ENCODE data around the gene NLRP14.

The NLRP14 gene

DNA sequence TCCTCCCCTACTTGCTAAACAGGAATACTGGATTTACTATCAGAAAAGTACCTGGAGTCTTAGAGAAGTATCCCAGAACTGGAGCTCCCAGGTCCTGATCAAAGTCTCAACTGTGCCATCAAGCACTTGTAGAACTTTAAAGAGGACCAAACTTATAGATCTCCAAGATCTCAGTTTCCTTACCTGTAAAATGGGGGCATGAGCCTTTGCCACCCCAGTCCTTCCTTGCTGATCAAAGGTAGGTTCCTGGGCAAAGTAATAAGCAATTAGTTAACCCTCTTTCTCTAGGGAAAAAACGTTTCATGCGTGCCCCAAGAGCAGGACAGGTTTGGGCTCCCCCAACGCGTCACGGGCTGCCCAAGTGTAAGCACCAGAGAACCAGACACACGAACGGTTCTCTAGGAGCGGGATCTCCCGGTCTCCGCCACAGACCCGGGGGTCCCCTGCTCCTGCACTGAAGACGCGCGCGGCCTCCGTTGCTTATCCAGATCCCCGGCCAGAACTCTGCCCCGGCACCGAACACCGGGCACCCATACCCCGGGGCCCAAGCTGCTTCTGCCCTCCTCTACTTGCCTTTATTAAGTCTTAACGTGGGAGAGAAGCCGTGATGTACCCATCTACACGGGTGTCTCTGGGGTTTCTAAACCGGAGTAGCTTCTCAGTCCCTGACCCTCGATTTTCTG lies 638 bp upstream of the NLRP14 start:
- Histone ChIP-seq H3K36me3 (no peaks in the 10 kb centered on the region), H3K4me1 (no peaks in the 10 kb centered on the region), H3K4me3 (ENCODE audit: low read depth, low read length) (peak overlapping the region; percentile 51), H3K9me3 (no peaks in the 10 kb centered on the region), H3K27me3 (0 out of 2 replicates have a peak, but pooled peaks cover 2% of the 10 kb centered on the region)
- peak; percentile 6 for DNase-seq
- TF ChIP-seq, protein P1, sequence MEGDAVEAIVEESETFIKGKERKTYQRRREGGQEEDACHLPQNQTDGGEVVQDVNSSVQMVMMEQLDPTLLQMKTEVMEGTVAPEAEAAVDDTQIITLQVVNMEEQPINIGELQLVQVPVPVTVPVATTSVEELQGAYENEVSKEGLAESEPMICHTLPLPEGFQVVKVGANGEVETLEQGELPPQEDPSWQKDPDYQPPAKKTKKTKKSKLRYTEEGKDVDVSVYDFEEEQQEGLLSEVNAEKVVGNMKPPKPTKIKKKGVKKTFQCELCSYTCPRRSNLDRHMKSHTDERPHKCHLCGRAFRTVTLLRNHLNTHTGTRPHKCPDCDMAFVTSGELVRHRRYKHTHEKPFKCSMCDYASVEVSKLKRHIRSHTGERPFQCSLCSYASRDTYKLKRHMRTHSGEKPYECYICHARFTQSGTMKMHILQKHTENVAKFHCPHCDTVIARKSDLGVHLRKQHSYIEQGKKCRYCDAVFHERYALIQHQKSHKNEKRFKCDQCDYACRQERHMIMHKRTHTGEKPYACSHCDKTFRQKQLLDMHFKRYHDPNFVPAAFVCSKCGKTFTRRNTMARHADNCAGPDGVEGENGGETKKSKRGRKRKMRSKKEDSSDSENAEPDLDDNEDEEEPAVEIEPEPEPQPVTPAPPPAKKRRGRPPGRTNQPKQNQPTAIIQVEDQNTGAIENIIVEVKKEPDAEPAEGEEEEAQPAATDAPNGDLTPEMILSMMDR (IDR thresholded peaks at IDR 0.05; ENCODE audit: low read depth, low read length), result no peak

DNA sequence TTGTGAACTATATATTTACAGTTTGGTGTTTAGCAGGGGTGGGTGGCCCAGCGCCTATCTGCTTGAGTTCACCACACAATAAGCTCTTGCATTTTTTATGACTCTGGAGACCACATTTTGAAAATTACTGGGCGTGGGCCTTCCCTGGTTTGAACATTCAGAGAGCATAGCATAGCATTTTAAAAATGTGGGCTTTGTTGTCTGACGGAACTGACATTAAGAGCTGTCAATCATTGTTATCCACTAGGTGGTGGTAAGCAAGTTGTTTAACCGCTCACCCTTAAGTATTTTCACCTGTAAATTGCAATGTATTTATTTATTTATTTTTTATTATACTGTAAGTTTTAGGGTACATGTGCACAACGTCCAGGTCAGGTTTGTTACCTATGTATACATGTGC lies 1.0 kb downstream of the NLRP14 start:
- H3K4me3 ChIP-seq (ENCODE audit: low read depth, low read length), result no peak overlapping the region
- H3K4me1 ChIP-seq, result no peaks in the 10 kb centered on the region
- no peaks in the 10 kb centered on the region for H3K9me3 ChIP-seq
- TF ChIP-seq, protein P1 (IDR thresholded peaks at IDR 0.05; ENCODE audit: low read depth, low read length), result no peak
- 0 out of 2 replicates have a peak, but pooled peaks cover 2% of the 10 kb centered on the region for H3K27me3 ChIP-seq
- no peak for DNase-seq
- H3K36me3 ChIP-seq, result no peaks in the 10 kb centered on the region

DNA sequence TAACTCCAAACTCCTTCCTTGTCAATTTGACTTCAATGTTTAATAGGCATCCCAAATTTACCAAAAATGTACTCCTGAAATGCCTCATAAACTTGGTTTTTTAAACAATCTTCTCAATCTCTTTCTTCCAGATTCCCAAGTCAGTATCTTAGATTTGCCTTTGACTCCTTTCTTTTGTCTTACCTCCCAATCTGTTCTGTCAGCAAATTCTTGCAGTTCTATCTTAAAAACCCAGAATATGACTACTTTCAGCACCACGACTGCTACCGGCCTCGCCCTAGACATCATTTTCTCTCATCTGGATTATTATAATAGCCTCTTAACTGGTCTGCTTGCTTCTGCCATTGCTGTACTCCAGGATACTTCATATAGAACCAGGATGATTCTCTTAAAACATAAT lies 7.9 kb downstream of the NLRP14 start:
- Histone ChIP-seq H3K36me3 (no peaks in the 10 kb centered on the region), H3K9me3 (no peaks in the 10 kb centered on the region), H3K4me1 (no peaks in the 10 kb centered on the region), H3K27me3 (no peaks in the 10 kb centered on the region; the same call in 1 of the 2 replicates), H3K4me3 (ENCODE audit: low read depth, low read length) (no peak overlapping the region)
- DNase-seq, result no peak
- TF ChIP-seq, protein P1 (IDR thresholded peaks at IDR 0.05; ENCODE audit: low read depth, low read length), result no peak

DNA sequence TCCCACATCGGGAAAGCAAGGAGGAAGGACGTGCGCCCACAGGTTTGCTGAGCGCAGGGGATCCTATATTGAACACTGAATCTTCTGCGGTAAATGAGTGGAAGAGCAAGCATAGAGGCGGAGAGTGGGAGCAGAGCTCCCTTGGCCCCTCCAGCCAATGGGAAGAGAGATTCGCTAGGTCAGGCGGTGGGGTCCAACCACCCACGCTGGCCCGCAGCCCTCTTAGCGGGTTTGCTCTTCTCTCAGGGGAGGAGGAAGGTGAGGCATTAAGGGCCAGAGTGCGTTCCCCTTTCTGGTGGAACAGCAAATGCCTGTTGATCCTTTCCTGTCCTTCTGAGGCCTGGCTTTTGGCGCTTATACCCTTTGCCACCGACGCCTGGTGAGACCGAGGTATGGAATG lies 10.6 kb downstream of the NLRP14 start:
- H3K36me3 ChIP-seq, result no peaks in the 10 kb centered on the region
- TF ChIP-seq, protein P1 (IDR thresholded peaks at IDR 0.05; ENCODE audit: low read depth, low read length), result no peak
- H3K4me1 ChIP-seq, result no peaks in the 10 kb centered on the region
- H3K4me3 ChIP-seq (ENCODE audit: low read depth, low read length), result no peak overlapping the region
- H3K27me3 ChIP-seq, result no peaks in the 10 kb centered on the region; the same call in 1 of the 2 replicates
- DNase-seq, result no peak
- H3K9me3 ChIP-seq, result no peaks in the 10 kb centered on the region

DNA sequence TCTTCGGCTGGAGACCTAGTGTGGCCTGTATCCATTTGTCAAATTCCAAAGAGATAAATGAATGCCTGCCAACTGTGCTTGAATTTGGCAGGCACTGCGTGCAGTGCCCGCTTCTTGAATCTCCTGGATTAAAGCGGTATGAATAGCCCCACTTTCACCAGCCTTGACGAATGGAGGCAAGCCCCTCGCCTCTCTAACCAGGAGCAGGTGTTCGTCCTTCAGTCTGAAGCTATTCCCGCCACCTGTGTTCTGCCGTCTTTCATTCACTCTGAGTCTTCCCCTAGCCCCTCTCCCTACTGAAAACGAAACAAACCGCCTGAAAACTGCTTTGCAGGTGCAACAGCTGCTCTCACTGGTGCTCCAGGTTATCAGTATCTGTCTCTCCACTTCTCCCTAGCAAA lies 11.2 kb downstream of the NLRP14 start:
- H3K4me3 ChIP-seq (ENCODE audit: low read depth, low read length), result no peak overlapping the region
- H3K36me3 ChIP-seq, result no peaks in the 10 kb centered on the region
- TF ChIP-seq, protein P1 (IDR thresholded peaks at IDR 0.05; ENCODE audit: low read depth, low read length), result no peak
- DNase-seq, result no peak
- no peaks in the 10 kb centered on the region for H3K9me3 ChIP-seq
- H3K4me1 ChIP-seq, result no peaks in the 10 kb centered on the region
- H3K27me3 ChIP-seq, result no peaks in the 10 kb centered on the region; the same call in 1 of the 2 replicates

DNA sequence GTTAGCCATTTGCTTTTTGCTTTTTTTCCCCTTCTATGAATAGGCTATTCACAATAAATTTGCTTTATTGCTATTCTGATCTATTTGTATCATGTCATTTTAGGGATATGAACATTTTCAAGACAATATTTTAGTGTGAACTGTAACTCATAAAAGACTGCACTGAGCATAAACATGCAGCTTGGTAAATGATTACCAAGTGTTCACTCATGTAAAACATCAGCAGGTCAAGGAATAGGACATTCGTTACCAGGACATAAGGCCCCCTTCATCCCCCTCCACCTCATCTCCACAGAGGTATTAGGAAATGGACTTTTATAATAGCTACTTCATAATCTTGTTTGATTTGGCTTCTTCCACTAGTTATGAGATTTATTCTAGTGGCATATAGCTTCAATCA lies 12.4 kb downstream of the NLRP14 start:
- Histone ChIP-seq H3K36me3 (no peaks in the 10 kb centered on the region), H3K4me3 (ENCODE audit: low read depth, low read length) (no peak overlapping the region), H3K9me3 (no peaks in the 10 kb centered on the region), H3K4me1 (no peaks in the 10 kb centered on the region), H3K27me3 (no peaks in the 10 kb centered on the region; the same call in 1 of the 2 replicates)
- TF ChIP-seq, protein P1 (IDR thresholded peaks at IDR 0.05; ENCODE audit: low read depth, low read length), result no peak
- DNase-seq, result no peak
